GM12892 (cell line): ENCODE results near the gene S100A14.

Source experiments
- DNase-seq: peaks from one replicate; pipeline ENCODE4 v3.0.0; 2011; ENCODE audit not compliant: insufficient read length
- FAIRE-seq: peaks from 2 replicates; lab custom pipeline; 2011; peaks lifted over from hg19 to GRCh38; lab: Jason Lieb, UNC
- POLR2A ChIP-seq: IDR thresholded peaks from 2 replicates; pipeline ENCODE4 v1.6.1; 2011; ENCODE audit warnings: low read depth, low read length, control low read depth
- POLR2AphosphoS5 ChIP-seq: IDR thresholded peaks from 2 replicates; pipeline ENCODE4 v1.6.1; 2011; ENCODE audit warnings: low read depth, low read length, control low read depth
- TAF1 ChIP-seq: IDR thresholded peaks from 2 replicates; pipeline ENCODE4 v1.6.1; 2011; ENCODE audit warnings: low read depth, mild to moderate bottlenecking, control low read depth, low read length, borderline replicate concordance

The S100A14 gene

GRCh38 chr1:153626904-153627714 lies 11.0 kb upstream of the S100A14 start, which contains the start of gene S100A13:
Gene S100A13, minus strand, starts transcription at chr1:153627505. Its CDS starts 1,033 bp downstream, at chr1:153626472.
- TF ChIP-seq POLR2AphosphoS5 (no peak), POLR2A (peak; percentile 42; the same call in 1 of the 2 replicates), TAF1 (no peak; the same call in 1 of the 2 replicates)
- DNase-seq (peak; percentile 76), FAIRE-seq (peak; percentile 21)

DNA sequence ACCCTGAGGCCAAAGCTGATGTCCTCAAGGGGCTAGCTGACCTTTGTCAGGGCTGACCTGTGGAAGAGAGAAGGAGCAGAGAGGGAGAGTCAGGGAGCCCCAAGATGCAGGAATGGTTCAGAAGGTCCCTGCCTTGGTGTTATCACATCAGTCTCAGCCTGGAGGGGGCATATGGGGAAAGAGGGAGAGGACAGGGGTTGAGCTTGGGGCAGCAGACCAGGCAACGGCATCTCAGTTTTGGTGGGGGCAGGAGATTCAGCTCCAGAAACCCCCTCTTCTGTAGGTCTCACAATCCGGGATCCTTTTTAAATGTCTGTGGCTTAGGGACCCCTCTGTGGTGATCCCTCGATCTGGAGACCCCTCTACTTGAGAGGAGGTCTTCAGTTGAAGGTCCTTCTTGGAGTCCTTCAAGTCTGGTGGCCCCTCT lies 10.4 kb upstream of the S100A14 start:
- FAIRE-seq = no peak
- DNase-seq = no peak
- no peak for TF ChIP-seq POLR2A
- no peak for TF ChIP-seq TAF1
- no peak for TF ChIP-seq POLR2AphosphoS5

DNA sequence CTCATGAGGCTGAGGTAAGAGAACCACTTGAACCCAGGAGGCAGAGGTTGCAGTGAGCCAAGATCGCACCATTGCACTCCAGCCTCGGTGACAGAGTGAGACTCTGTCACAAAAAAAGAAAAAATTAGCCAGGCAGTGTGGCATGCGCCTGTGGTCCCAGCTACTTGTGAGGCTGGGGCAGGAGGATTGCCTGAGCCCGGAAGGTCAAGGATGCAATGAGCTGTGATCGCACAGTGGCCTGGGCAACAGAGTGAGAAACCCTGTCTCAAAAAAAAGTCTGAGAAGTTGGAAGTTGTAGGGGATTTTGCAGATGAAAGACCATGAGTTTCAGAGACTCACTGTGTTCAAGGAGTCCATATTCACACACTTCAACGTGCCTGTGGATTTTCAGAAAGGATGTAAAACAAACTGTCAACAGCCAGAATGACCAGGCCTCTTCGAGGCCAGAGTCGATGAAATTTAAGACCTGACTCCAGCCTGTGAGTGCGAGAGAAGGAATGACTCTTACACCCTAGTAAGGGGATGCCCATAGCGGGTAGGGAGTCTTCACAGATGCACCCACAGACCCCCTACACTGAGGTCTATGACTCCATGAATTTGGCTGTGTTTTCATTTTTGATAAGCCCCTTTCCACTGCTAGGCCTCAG lies 9.0 kb upstream of the S100A14 start:
- no peak for FAIRE-seq
- DNase-seq = no peak

GRCh38 chr1:153623101-153623500 lies 7.0 kb upstream of the S100A14 start:
- TF ChIP-seq POLR2A (no peak), TAF1 (no peak), POLR2AphosphoS5 (no peak)
- DNase-seq = no peak
- no peak for FAIRE-seq

More for the DNA sequence above, 9.0 kb upstream of the S100A14 start:
- TF ChIP-seq POLR2A = no peak
- no peak for TF ChIP-seq POLR2AphosphoS5
- TF ChIP-seq TAF1 = no peak

- FAIRE-seq (no peak), DNase-seq (no peak)
- TF ChIP-seq POLR2A = no peak
- TF ChIP-seq TAF1 = no peak
- TF ChIP-seq POLR2AphosphoS5 = no peak
Observed at GRCh38 chr1:153619171-153619570, 3.0 kb upstream of the S100A14 start.

GRCh38 chr1:153617663-153618062 lies 1.5 kb upstream of the S100A14 start:
- no peak for DNase-seq
- no peak for TF ChIP-seq TAF1
- TF ChIP-seq POLR2A = no peak
- no peak for TF ChIP-seq POLR2AphosphoS5
- peak; percentile 73 for FAIRE-seq

DNA sequence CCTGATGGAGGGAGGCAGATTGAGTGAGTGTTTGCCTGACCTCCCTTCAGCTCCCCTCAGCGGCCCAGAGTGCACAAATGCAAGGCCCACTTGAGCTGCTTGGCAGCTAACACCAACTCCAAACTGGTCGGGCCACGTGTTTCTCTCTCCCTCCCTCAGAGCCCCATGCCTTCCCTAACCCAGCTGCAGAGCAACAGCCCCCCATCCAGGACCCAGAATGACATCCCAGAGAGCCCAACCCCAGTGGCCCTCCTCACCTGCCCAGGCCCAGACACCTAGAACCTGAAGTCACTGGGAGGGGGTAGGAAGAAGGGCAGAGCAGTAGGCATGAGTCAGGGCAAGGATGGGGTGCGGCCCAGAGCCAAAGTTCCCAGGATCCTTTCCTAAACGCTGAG lies 789 bp upstream of the S100A14 start:
- no peak for DNase-seq
- TF ChIP-seq POLR2A = no peak
- TF ChIP-seq TAF1 = no peak
- TF ChIP-seq POLR2AphosphoS5 = no peak
- FAIRE-seq = no peak

GRCh38 chr1:153615406-153615805 lies 719 bp downstream of the S100A14 start:
- TF ChIP-seq POLR2A (no peak), TAF1 (no peak), POLR2AphosphoS5 (no peak)
- no peak for DNase-seq
- no peak for FAIRE-seq

DNA sequence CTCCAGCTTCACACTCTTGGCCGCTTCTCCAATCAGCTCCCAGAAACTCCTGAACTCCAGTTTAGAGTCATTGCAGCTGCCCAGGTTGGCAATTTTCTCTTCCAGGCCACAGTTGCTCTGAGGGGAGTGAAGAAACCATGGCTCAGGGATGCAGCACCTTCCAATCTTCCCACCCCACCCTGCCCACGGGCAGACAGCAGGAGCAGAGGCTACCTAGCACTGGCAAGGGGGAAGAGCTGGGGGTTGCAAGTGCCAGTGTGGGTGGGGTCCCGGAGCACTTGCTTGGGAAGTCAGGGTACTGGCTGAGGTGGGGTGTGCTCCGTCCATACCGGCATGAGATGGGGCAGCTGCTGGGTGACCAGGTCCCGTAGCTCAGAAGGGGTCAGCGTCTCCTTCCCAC lies 1.2 kb downstream of the S100A14 start:
- TF ChIP-seq TAF1 (no peak), POLR2AphosphoS5 (no peak), POLR2A (no peak)
- no peak for FAIRE-seq
- DNase-seq = no peak

- no peak for FAIRE-seq
- no peak for TF ChIP-seq POLR2AphosphoS5
- TF ChIP-seq TAF1 = no peak
- no peak for TF ChIP-seq POLR2A
- DNase-seq = no peak
Observed at GRCh38 chr1:153614189-153614900, 1.8 kb downstream of the S100A14 start.

- FAIRE-seq (no peak), DNase-seq (no peak)
- TF ChIP-seq TAF1 (no peak), POLR2A (no peak), POLR2AphosphoS5 (no peak)
Observed at GRCh38 chr1:153613406-153613805, 2.7 kb downstream of the S100A14 start.
